ENCODE results near the gene SLC36A1.
A peak's percentile ranks its signal among the peaks of the same experiment; 100 is the strongest.

SLC36A1 gene

GRCh38 chr5:151447174-151448037 lies at the start of gene SLC36A1:
Gene SLC36A1, plus strand, starts transcription at chr5:151447603. Its CDS starts 11,190 bp downstream, at chr5:151458793.
- peak; percentile 38 for DNase-seq (ENCODE audit: low read depth)
- H3K4me3 ChIP-seq (ENCODE audit: low read length) = peak within 1 kb of the TSS; percentile 71
- TF ChIP-seq CTCF (conservative IDR thresholded peaks at IDR 0.05; ENCODE audit: low read depth, low read length) = peak; percentile 93

DNA sequence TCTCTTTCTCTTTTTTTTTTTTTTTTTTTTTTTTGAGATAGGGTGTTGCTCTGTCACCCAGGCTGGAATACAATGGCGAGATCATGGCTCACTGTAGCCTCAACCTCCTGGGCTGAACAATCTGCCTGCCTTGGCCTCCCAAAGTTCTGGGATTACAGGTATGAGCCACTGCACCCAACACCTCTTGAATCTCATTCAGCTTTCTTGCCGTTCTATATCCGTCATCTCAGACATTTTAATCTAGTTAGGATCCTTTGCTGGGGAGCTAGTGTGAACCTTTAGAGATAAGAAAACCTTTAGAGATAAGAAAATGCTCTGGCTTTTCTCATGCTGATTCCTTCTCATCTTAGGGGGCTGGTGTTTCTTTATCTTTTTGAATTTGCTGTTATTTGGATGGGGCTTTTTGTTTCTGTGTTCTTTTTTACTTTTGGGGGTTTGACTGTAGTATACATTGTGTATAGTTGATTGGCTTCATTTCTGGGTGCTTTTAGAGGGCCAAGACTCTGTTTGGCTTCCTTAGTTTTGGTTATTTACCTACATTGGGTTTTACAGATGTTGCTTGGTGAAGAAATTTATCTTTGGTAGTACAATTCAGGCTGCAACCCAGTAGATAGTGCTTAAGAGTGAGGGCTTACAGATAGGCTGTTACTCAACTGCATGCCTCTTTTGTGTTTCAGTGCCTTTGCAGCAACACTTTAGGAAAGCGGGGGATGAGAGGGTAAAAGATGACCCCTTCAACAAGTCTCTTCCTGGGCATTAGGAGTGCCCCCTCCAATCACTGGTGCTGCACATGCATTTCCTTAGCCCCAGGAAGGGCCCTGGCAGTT lies 41.9 kb upstream of the SLC36A1 start:
- no peak for DNase-seq (ENCODE audit: low read depth)
- no peak for TF ChIP-seq CTCF (conservative IDR thresholded peaks at IDR 0.05; ENCODE audit: low read depth, low read length)
- H3K4me3 ChIP-seq (ENCODE audit: low read length) = no peak overlapping the region

- no peak for DNase-seq (ENCODE audit: low read depth)
- TF ChIP-seq CTCF (conservative IDR thresholded peaks at IDR 0.05; ENCODE audit: low read depth, low read length) = peak; percentile 66
- H3K4me3 ChIP-seq (ENCODE audit: low read length) = no peak overlapping the region
These were observed 41.0 kb upstream of the SLC36A1 start for GRCh38 chr5:151406322-151406947.

DNA sequence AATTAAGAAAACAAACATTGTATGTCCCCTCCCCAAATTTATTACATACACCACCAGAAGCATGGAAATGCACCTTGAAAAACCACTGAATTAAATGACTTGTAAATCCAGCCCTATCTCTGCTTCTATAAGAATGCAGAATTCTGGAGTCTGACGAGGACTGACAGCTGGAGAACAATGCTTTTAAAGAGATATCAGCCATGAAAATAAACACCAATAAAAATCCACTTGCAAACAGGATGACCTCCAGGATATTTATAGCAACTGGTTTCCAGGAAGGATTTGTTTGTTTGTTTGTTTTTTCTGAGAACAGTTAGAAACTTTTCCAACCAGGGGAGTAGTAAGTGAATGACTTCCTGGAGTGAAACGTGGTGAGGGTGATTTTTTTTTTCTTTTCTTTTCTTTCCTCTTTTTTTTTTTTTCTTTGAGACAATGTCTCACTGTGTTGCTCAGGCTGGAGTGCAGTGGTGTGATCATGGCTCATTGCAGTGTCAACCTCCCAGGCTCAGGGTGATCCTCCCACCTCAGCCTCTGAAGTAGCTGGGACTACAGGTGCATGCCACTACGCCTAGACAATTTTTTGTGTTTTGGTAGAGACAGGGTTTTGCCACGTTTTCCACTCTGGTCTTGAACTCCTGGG lies 38.7 kb upstream of the SLC36A1 start:
- no peak overlapping the region for H3K4me3 ChIP-seq (ENCODE audit: low read length)
- no peak for DNase-seq (ENCODE audit: low read depth)
- no peak for TF ChIP-seq CTCF (conservative IDR thresholded peaks at IDR 0.05; ENCODE audit: low read depth, low read length)

DNA sequence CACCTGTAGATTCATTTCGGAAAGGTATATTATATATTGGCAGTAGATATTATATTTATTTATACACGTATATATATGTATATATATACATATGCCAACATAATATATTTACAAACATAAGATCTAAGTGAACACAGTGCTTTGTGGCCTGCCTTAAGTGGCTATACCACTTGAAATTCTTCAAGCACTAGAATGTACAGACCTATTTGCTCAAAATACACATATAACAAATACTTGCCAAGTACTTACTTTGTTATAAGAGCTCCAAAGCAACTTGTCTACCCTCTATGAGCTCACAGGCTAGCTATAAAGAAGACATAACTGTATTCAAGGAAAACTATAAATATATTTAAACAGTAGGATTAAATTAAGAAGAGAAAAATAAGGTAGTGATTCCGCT lies 33.6 kb upstream of the SLC36A1 start:
- no peak for DNase-seq (ENCODE audit: low read depth)
- no peak overlapping the region for H3K4me3 ChIP-seq (ENCODE audit: low read length)
- no peak for TF ChIP-seq CTCF (conservative IDR thresholded peaks at IDR 0.05; ENCODE audit: low read depth, low read length)

GRCh38 chr5:151414536-151414935 lies 32.9 kb upstream of the SLC36A1 start:
- no peak for DNase-seq (ENCODE audit: low read depth)
- TF ChIP-seq CTCF (conservative IDR thresholded peaks at IDR 0.05; ENCODE audit: low read depth, low read length) = no peak
- H3K4me3 ChIP-seq (ENCODE audit: low read length) = no peak overlapping the region
